Measurements from ENCODE around the gene PRXL2B. TPM values are rescaled to one million over a fixed set of nuclear protein-coding genes. Genes with fewer than 3 reads are reported as not detected.
"Not testable (repeated sequence)": the region's sequence is repeated elsewhere in the genome, so short reads cannot be mapped to it uniquely, and the experiment has no call there.

The PRXL2B gene
- total RNA-seq, 1 experiment from 2014 or later = 40.7 TPM

DNA sequence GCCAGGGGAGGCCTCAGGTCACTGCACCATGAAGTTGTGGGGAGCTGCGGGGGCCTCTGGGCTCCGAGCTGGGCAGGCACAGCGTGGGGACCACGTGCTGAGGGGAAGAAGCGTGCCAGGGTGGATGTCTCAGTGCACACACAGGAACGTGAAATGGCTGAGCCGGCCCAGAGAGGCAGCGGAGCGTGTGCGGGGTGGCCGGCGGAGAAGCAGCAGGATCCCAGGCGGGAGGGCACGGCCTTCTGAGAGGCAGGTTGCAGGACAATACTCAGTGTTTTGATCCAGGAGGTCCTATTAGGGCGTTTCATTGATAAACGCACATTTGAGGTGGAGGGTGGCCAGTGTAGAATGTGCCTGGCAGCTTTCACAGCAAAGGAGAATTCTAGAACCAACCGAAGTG is 17.5 kb upstream of the PRXL2B start:
- Mint-ChIP-seq H3K4me1 (peaks cover 0 to 6% of the 10 kb centered on the region in 2 experiments; a peak in 2 of 4 replicates), H3K9me3 (peaks cover 8 to 16% of the 10 kb centered on the region in 2 experiments), H3K4me3 (no peak overlapping the region), H3K27me3 (ENCODE audit: low read depth) (peaks cover 14% of the 10 kb centered on the region), H3K36me3 (ENCODE audit: insufficient read depth in 1 of 3, low read depth in 3 of 3) (peaks cover 0 to 3% (median 3%) of the 10 kb centered on the region in 3 experiments; a peak in 4 of 7 replicates), H3K27ac (no peak overlapping the region)
- no peak overlapping the region for H3K23ac ChIP-seq (ENCODE audit: insufficient read length, low read depth, low read length)
- H3K79me2 ChIP-seq (ENCODE audit: insufficient read depth, low read length) = no peaks in the 10 kb centered on the region
- H2BK5ac ChIP-seq (ENCODE audit: insufficient read length, low read length) = no peak overlapping the region
- no peak overlapping the region for H3T11ph ChIP-seq (ENCODE audit: low read length)
- no peak overlapping the region for H3K56ac ChIP-seq (ENCODE audit: insufficient read length, low read depth, low read length)
- no peak for DNase-seq
- no peaks in the 10 kb centered on the region for H3K9me3 ChIP-seq (ENCODE audit: control insufficient read depth, low read depth, low read length)
- TF ChIP-seq, protein P1, sequence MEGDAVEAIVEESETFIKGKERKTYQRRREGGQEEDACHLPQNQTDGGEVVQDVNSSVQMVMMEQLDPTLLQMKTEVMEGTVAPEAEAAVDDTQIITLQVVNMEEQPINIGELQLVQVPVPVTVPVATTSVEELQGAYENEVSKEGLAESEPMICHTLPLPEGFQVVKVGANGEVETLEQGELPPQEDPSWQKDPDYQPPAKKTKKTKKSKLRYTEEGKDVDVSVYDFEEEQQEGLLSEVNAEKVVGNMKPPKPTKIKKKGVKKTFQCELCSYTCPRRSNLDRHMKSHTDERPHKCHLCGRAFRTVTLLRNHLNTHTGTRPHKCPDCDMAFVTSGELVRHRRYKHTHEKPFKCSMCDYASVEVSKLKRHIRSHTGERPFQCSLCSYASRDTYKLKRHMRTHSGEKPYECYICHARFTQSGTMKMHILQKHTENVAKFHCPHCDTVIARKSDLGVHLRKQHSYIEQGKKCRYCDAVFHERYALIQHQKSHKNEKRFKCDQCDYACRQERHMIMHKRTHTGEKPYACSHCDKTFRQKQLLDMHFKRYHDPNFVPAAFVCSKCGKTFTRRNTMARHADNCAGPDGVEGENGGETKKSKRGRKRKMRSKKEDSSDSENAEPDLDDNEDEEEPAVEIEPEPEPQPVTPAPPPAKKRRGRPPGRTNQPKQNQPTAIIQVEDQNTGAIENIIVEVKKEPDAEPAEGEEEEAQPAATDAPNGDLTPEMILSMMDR (conservative IDR thresholded peaks at IDR 0.05) = no peak
- H2BK15ac ChIP-seq (ENCODE audit: low read depth, low read length) = no peak overlapping the region
- H4K8ac ChIP-seq (replicated peaks; ENCODE audit: insufficient read length, low read depth, low read length) = no peak overlapping the region
- H3K14ac ChIP-seq (ENCODE audit: insufficient read depth, low read length) = no peak overlapping the region
- H4K5ac ChIP-seq (ENCODE audit: insufficient read length, low read depth, low read length) = no peak overlapping the region
- no peak overlapping the region for H4K91ac ChIP-seq (ENCODE audit: insufficient read length, low read depth, low read length)
- H3K18ac ChIP-seq (ENCODE audit: insufficient read length, low read depth, low read length) = no peak overlapping the region
- H2BK120ac ChIP-seq (ENCODE audit: low read depth, low read length, poor library complexity, severe bottlenecking) = no peak overlapping the region
- H3K4ac ChIP-seq (ENCODE audit: low read depth, low read length) = no peak overlapping the region
- H3K23me2 ChIP-seq (ENCODE audit: insufficient read length, low read depth, low read length, poor library complexity, severe bottlenecking) = no peaks in the 10 kb centered on the region
- H3K4me1 ChIP-seq (ENCODE audit: insufficient read depth, low read length) = no peaks in the 10 kb centered on the region
- H2AFZ ChIP-seq (ENCODE audit: low read length) = no peak overlapping the region
- no peak overlapping the region for H2BK12ac ChIP-seq (ENCODE audit: insufficient read length, low read depth, low read length)
- H3K9ac ChIP-seq (ENCODE audit: extremely low read depth, insufficient read length, low read length) = no peak overlapping the region
- no peak overlapping the region for H2BK20ac ChIP-seq (ENCODE audit: low read depth, low read length, poor library complexity, severe bottlenecking)
- no peak overlapping the region for H2AK5ac ChIP-seq (ENCODE audit: insufficient read length, low read length)
- no peak overlapping the region for H3K27ac ChIP-seq (ENCODE audit: insufficient read length, low read depth, low read length)
- WGBS (ENCODE audit: extremely low coverage, insufficient read length, low lambda C conversion rate) = no CpG with 5 or more reads among the region's 17 CpGs
- no peak overlapping the region for H3K4me2 ChIP-seq (ENCODE audit: insufficient read depth, insufficient read length, low read length)
- no peaks in the 10 kb centered on the region for H3K27me3 ChIP-seq (ENCODE audit: insufficient read depth, low read length)
- H4K20me1 ChIP-seq (ENCODE audit: control insufficient read depth, insufficient read depth, insufficient read length) = no peaks in the 10 kb centered on the region
- no peaks in the 10 kb centered on the region for H3K79me1 ChIP-seq (ENCODE audit: insufficient read depth, low read depth, low read length, poor library complexity, severe bottlenecking)

DNA sequence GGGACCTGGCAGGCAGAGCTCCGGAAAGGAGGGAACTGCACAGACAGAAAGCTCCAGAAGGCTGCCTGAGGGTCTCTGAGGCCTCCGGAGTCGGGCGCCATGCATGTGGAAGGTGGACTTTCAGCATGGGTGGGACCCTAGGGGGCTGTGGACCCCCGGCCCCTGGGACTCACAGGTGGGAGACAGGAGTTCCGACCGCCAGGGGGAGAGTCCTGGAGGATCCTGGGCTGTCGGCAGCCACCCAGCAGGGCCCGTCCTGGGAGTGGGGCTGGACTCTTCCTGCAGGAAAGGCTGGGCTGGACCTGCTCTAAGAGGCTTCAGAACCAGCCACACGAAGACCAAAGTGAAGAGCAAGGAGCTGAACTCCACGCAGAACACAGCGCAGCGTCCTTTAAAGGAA is 16.9 kb upstream of the PRXL2B start:
- H3K27ac ChIP-seq (ENCODE audit: insufficient read length, low read depth, low read length); H3K27me3 ChIP-seq (ENCODE audit: insufficient read depth, low read length); H2BK20ac ChIP-seq (ENCODE audit: low read depth, low read length, poor library complexity, severe bottlenecking); H3K9me3 ChIP-seq (ENCODE audit: control insufficient read depth, low read depth, low read length); H4K20me1 ChIP-seq (ENCODE audit: control insufficient read depth, insufficient read depth, insufficient read length); H2BK120ac ChIP-seq (ENCODE audit: low read depth, low read length, poor library complexity, severe bottlenecking); DNase-seq; H3K4me3 Mint-ChIP-seq; H2BK12ac ChIP-seq (ENCODE audit: insufficient read length, low read depth, low read length); H2AFZ ChIP-seq (ENCODE audit: low read length); H3K56ac ChIP-seq (ENCODE audit: insufficient read length, low read depth, low read length); H2BK15ac ChIP-seq (ENCODE audit: low read depth, low read length); H3K4me1 ChIP-seq (ENCODE audit: insufficient read depth, low read length); H2AK5ac ChIP-seq (ENCODE audit: insufficient read length, low read length); H3K4ac ChIP-seq (ENCODE audit: low read depth, low read length); H2BK5ac ChIP-seq (ENCODE audit: insufficient read length, low read length); H3T11ph ChIP-seq (ENCODE audit: low read length); H3K4me1 Mint-ChIP-seq; H3K4me2 ChIP-seq (ENCODE audit: insufficient read depth, insufficient read length, low read length); H4K91ac ChIP-seq (ENCODE audit: insufficient read length, low read depth, low read length); H3K14ac ChIP-seq (ENCODE audit: insufficient read depth, low read length); H4K8ac ChIP-seq (replicated peaks; ENCODE audit: insufficient read length, low read depth, low read length); H3K23ac ChIP-seq (ENCODE audit: insufficient read length, low read depth, low read length); H3K23me2 ChIP-seq (ENCODE audit: insufficient read length, low read depth, low read length, poor library complexity, severe bottlenecking); H3K79me1 ChIP-seq (ENCODE audit: insufficient read depth, low read depth, low read length, poor library complexity, severe bottlenecking); H3K27ac Mint-ChIP-seq; H4K5ac ChIP-seq (ENCODE audit: insufficient read length, low read depth, low read length); H3K79me2 ChIP-seq (ENCODE audit: insufficient read depth, low read length); H3K9ac ChIP-seq (ENCODE audit: extremely low read depth, insufficient read length, low read length); H3K36me3 Mint-ChIP-seq (ENCODE audit: insufficient read depth in 1 of 3, low read depth in 3 of 3); H3K18ac ChIP-seq (ENCODE audit: insufficient read length, low read depth, low read length): not testable (repeated sequence)
- peaks cover 14% of the 10 kb centered on the region for H3K27me3 Mint-ChIP-seq (ENCODE audit: low read depth)
- WGBS (ENCODE audit: extremely low coverage, insufficient read length, low lambda C conversion rate) = no CpG with 5 or more reads among the region's 13 CpGs
- peaks cover 8 to 16% of the 10 kb centered on the region in 2 experiments for H3K9me3 Mint-ChIP-seq
